Choroid plexus epithelial cell (primary cell): ENCODE measurements around the gene OXNAD1.

Experiments
- DNase-seq: peaks from one replicate; pipeline ENCODE4 v3.0.0-alpha.2; 2010; ENCODE audit warnings: low read depth
- H3K4me3 ChIP-seq: 2 replicates; pipeline ENCODE4 v1.5.1; 2011; ENCODE audit warnings: low read depth, mild to moderate bottlenecking, control low read depth, low read length, moderate library complexity
- CTCF ChIP-seq: conservative IDR thresholded peaks from 2 replicates; pipeline ENCODE4 v1.5.1; 2011; ENCODE audit warnings: low read depth, mild to moderate bottlenecking, control low read depth, inconsistent platforms, low read length, moderate library complexity

OXNAD1 gene

GRCh38 chr3:16294844-16295243, 29.8 kb downstream of the OXNAD1 start:
- TF ChIP-seq CTCF = no peak
- no peak for DNase-seq
- no peak overlapping the region for H3K4me3 ChIP-seq

GRCh38 chr3:16295298-16295890, 30.4 kb downstream of the OXNAD1 start:
- H3K4me3 ChIP-seq = no peak overlapping the region
- TF ChIP-seq CTCF = no peak
- no peak for DNase-seq

DNA sequence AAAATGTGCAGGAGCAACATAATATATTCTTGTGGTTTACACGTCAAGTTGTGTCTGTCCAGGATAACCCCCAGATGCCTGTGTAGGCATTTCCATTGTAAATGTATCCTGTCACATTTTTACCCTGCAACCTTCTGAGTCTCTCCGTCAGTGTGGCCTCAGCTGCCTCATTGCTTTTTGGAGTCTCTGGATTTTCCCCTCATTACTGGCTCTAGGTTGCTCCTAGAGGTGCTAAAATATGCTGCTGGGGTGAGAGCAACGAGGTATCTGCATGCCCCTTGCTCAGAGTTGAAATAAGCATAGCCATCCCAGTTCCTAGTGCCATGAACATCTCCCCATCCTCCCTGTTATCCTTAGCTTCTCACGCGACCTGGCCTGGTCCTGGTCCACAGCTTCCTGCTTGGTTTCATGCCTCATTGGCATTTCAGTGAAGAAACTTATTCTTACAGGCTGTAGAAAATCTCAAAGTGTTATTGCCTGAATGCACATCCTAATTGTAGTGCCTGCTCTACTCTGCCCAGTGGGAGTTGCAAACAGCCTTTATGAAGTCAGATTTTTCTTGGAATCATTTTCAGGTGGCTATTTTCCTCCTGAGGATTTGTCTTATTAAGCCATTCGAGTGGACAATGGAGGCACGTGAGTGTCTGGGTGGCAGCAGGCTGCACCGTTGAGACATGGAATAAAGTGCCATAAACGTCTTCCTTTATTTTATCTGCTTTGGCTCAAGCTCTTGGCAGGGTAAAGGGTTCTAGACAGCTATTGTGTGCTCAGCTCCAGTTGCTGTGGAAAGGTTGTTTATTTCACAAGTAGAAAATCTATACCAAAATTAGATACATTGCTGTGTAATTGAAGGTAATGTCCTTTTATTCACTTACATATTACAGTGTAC, 33.2 kb downstream of the OXNAD1 start:
- H3K4me3 ChIP-seq = no peak overlapping the region
- DNase-seq = no peak
- no peak for TF ChIP-seq CTCF

GRCh38 chr3:16298891-16299290, 33.9 kb downstream of the OXNAD1 start:
- no peak for DNase-seq
- no peak for TF ChIP-seq CTCF
- H3K4me3 ChIP-seq = no peak overlapping the region

DNA sequence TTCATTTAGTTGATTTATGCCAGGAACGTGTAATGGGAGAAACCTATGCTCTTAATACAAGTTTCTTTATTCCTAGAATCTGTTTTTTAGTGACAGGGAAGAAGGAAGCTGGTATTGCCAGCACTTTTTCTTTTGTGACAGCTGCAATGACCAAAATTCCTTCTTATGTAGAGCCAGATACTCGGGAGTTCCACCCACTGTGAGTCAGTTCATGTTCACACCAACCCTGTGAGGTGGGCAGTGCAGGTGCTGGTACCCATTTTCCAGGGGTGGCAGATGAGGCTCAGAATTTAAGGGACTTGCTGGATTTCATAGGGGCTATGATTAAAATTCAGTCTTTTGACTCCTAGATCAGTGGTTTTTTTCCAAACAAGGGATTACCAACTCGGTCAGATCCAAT, 34.7 kb downstream of the OXNAD1 start:
- H3K4me3 ChIP-seq = no peak overlapping the region
- DNase-seq = no peak
- TF ChIP-seq CTCF = no peak

- H3K4me3 ChIP-seq = no peak overlapping the region
- TF ChIP-seq CTCF = no peak
- DNase-seq = no peak
Observed at GRCh38 chr3:16300307-16300706, 35.3 kb downstream of the OXNAD1 start.

- H3K4me3 ChIP-seq = no peak overlapping the region
- DNase-seq = no peak
- TF ChIP-seq CTCF = no peak
Observed at GRCh38 chr3:16300881-16301359, 35.9 kb downstream of the OXNAD1 start.
